IMR-90 (cell line): ENCODE data around the gene DLL3.

Experiments used
- CEBPB ChIP-seq: IDR thresholded peaks from 2 replicates; pipeline ENCODE4 v1.6.1; 2012; ENCODE audit warnings: low read depth, low read length, improper control_type of control experiment
- CTCF ChIP-seq: conservative IDR thresholded peaks from 2 replicates; pipeline ENCODE4 v1.5.1; 2012; ENCODE audit warnings: mild to moderate bottlenecking, low read depth, low read length, improper control_type of control experiment
- ELK1 ChIP-seq: fragments of 150-350 bp; IDR thresholded peaks from 2 replicates; pipeline ENCODE4 v1.6.1; 2016; ENCODE audit warnings: low read depth, mild to moderate bottlenecking, low read length, moderate library complexity, borderline replicate concordance
- FOS ChIP-seq: fragments of 150-350 bp; IDR thresholded peaks from 2 replicates; pipeline ENCODE4 v1.6.1; 2016; ENCODE audit warnings: low read depth, low read length
- MAFK ChIP-seq: IDR thresholded peaks from 2 replicates; pipeline ENCODE4 v1.6.1; 2012; ENCODE audit warnings: low read depth, low read length, improper control_type of control experiment
- MAZ ChIP-seq: IDR thresholded peaks from 2 replicates; pipeline ENCODE4 v1.6.1; 2012; ENCODE audit warnings: low read depth, mild to moderate bottlenecking, low read length, improper control_type of control experiment, moderate library complexity, borderline replicate concordance
- MXI1 ChIP-seq: IDR thresholded peaks from 2 replicates; pipeline ENCODE4 v1.6.1; 2012; ENCODE audit warnings: low read depth, mild to moderate bottlenecking, low read length, moderate library complexity, borderline replicate concordance
- POLR2A ChIP-seq: IDR thresholded peaks from 2 replicates; pipeline ENCODE4 v1.6.1; 2012; ENCODE audit warnings: mild to moderate bottlenecking, low read depth, low read length
- RAD21 ChIP-seq: IDR thresholded peaks from 2 replicates; pipeline ENCODE4 v1.6.1; 2012; ENCODE audit warnings: low read length, improper control_type of control experiment
- RFX5 ChIP-seq: IDR thresholded peaks from 2 replicates; pipeline ENCODE4 v1.8.0; 2012; ENCODE audit warnings: low read depth, mild to moderate bottlenecking, low read length, moderate library complexity

- TF ChIP-seq CTCF (no peak), POLR2A (no peak), FOS (no peak), ELK1 (no peak), RFX5 (no peak), MXI1 (no peak), RAD21 (no peak), CEBPB (no peak), MAFK (no peak), MAZ (no peak)
Observed at GRCh38 chr19:39479916-39480315, 18.8 kb upstream of the DLL3 start.
